ENCODE data around the gene SCRT2.

DNA sequence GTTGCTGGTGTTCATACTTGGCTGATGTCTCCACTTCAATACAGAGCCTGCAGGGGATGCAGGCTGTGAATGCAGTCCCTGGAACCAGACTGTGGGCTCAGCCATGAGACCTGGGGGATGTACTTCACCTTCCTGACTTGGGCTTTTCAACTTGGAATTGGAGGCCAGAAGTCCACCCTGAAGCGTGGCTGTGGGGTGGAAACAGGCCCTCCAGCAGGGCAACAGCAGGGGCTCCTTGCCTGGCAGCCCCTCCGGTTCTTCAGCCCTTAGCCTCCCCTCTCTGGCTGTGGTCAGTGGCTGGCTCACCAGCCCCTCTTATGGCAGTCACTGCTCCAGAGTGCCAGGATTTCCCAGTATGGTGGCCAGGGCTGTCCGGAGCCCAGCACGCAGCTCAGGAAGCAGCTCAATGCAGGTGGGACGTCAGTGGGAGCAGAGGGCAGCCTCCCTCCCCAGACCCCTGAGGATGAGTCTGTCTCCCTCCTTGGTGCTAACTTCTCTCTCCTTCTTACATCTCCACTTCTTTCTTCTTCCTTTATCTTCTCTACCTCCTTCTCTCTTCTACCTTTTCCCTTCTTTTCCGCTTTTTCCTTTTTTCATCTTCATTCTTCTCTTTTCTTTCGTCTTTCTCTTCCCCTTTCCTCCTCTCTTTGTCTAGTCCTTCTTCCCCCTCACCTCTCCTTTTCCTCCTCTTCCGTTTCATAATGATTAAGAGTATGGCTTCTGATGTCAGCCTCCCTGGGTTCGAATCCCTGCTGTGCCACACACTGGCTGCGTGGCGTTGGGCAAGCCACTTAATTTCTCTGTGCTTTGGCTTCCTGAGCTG is 47.4 kb upstream of the SCRT2 start:
- TF ChIP-seq, protein P1, sequence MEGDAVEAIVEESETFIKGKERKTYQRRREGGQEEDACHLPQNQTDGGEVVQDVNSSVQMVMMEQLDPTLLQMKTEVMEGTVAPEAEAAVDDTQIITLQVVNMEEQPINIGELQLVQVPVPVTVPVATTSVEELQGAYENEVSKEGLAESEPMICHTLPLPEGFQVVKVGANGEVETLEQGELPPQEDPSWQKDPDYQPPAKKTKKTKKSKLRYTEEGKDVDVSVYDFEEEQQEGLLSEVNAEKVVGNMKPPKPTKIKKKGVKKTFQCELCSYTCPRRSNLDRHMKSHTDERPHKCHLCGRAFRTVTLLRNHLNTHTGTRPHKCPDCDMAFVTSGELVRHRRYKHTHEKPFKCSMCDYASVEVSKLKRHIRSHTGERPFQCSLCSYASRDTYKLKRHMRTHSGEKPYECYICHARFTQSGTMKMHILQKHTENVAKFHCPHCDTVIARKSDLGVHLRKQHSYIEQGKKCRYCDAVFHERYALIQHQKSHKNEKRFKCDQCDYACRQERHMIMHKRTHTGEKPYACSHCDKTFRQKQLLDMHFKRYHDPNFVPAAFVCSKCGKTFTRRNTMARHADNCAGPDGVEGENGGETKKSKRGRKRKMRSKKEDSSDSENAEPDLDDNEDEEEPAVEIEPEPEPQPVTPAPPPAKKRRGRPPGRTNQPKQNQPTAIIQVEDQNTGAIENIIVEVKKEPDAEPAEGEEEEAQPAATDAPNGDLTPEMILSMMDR (IDR thresholded peaks at IDR 0.05) = no peak
- no peak for TF ChIP-seq EP300 (IDR thresholded peaks at IDR 0.05)
